Stimulated activated CD4-positive, alpha-beta T cell treated with anti-CD3 and anti-CD28 coated beads, TNF-alpha, amount 100 ng/mL, for 48 hours (primary cell): Measurements from ENCODE around the gene BLID.

Experiments
- DNase-seq, 3 donors: peaks; one replicate each; pipeline ENCODE4 v3.0.0-alpha.2; 2020; ENCODE audit warnings: low read depth in 3 of 3

The BLID gene

DNA sequence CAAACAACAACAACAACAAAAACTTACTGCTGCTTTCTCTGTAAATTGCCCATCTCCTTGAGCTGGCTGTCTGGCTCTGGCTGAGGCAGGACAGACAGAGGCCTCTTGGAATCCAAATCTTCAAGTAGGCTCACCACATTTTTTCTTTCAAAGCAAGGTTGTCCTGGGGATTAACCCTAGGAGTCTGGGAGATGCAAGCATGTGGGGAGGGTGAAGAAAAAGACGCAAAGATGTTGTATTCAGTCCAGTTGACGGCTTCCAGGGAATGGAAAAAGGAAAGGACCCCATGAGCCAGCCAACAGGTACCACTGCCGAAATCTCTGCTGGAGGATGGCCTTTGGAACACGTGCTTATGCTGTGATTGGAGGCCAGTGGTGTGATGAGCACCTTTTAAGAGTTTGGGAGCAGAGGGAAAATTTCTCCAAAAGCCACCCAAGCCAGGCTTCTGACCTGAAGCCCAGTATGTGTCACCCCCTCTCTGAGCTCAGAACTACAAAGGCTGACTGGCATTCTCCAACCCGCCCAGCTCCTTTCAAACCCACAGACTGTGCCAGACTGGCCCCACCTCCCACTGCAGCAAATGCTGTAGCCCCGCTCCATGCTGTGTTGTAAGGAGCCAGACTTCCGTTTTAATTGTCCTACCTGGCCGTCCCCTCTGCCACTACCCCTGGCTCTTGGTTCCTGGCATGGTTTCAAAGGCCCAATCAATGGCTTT is 10.8 kb downstream of the BLID start:
- no peak for DNase-seq

DNA sequence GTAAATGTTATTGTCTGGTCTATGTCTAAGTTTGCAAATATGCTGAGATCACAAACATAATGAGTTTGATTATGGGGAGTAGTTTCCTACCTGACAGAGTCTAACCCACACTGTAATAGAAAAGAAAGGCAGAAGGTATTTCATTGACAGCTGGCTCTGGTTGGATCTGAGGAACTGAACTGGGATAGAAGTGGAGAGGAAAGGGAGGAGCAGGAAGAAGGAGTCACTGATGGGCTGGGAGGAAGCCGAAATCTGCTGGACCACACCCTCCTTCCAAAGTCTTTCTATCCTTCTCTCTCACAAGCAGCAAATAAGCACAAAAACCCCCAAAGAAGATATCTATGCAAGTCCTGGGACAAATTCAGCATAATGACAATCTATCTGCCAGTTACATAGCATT is 11.7 kb downstream of the BLID start:
- DNase-seq: no peak

DNA sequence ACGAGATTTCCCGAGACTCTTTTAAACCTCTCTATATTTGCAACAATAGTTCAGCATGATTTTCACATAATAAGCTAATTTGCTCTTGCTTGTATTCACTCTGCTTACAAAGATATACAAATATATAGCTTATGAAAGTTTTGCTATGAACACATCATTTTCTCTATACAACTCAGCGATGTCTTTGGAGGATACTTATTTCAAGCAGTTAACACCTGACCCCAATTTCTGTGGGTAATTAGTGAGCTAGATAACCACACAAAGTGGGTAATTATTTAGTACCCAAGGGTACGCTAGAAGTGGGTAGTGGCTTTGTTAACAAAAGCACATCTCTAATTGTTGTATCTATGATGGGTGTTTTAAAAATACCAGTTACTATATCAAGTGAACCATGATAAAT is 12.3 kb downstream of the BLID start:
- no peak for DNase-seq

DNA sequence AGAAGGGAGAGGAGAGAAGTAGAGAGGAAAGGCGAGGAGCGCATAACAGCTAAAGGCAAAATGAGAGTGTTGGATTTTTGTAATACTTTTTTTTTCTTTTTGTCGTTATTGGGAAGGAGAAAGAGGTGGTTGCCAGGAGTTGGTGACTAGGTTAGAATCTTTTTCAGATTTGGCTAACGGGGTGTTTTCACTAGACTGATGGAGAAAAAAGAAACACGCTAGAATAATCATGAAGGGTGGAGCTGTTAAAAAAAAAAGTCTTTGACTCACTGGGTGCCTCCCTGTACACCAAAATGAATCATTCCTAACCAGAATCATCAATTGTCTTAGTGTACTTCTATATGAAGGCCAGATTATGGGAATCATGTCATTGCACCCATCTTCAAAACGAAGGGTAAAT is 12.7 kb downstream of the BLID start:
- DNase-seq: no peak

DNA sequence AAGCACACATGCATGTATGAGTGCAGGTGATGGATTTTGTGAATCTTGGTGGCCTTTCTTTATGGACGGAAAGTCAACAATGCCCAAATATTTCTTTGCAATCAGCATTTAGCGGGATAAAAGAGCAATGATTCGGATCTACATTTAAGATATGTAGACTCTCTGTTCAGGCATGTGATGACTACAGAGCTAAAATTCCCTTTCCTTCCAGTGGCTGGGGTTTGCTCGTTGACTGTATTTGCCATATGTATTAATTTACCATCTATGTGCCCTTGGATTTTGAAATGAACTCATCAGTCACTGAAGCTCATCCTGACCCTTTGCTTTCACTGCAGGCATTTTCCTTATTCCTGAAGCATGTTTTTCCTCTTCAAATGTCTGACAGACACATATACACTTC is 13.6 kb downstream of the BLID start:
- no peak for DNase-seq

DNA sequence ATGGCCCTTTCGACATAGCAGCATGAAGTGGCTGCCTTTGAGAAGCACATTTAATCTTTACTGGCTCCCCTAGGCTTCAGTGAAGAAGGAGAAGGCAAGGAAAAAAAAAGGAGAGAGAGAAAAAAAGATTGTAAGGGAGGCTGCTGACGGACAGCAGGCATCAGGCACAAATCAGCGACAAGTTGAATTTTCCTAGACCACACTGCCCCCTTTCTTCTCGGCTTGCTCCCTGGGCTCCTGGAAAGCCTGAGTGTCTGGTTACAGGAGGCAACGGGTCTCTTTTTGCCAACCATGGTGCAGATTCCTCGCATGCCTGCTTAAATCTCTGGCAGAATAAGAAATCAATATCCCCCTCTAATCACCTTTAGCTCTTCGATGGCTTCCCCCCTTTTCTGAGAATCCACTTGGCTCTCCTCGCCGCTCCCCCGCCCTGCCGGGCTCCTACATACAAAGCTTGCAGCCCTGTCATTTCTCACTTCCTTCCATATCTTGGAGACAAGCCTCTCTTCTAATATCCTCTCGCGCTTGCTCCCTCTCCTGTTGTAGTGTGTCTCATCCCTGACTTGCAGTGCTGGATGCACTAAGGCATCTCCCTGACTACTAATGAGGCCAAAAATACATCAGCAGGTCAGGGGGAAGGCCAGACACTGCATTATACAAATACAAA is 14.3 kb downstream of the BLID start:
- no peak for DNase-seq

DNA sequence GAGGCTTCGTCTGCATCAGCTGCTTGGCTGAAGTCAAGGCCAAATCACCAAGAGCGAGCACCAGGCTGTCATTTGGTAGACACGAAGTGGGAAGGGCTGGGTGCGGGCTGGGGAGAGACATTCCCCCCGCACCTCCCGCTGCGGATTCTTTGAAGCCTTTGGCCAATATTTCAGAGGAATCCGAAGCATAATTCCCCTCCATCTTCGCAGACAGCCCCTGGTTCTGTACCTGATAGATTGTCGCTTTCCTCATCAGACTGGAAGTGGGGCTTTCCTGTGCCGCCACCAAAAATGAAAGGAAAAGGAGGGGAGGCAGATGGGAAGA is 15.3 kb downstream of the BLID start:
- DNase-seq: no peak

DNA sequence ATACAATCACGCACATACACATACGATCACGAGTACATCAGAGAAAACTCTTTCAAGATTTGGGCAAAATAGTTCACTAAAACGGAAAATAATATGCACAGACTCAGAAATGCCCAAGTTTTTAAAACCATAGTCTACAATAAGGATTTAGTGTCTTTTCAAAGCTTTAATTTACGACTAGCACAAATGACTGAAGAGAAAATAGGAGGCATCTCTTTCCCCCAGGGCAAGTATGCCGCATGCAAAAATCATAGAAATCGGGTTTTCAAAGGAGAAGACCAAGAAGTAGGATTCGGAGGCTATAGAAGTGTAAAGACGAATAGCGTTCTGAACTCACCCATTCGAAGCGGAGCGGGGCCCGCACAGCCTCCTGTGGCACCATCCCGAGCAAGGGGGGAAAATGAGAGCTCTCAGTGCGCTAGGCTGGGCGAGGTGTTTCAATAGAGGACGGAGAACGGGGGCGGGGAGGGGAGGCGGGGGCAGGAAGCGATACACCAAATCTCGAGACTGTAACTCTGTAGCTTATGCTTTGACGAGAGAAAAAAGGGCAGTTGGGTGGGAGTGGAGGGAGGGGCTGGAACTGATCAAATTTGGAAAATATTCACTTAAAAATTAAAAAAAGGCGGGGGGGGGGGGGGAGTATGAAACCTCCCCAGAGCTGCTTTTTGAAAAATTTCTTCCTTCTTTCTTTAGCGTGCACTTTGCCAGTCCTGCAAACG is 15.8 kb downstream of the BLID start:
- no peak for DNase-seq

DNA sequence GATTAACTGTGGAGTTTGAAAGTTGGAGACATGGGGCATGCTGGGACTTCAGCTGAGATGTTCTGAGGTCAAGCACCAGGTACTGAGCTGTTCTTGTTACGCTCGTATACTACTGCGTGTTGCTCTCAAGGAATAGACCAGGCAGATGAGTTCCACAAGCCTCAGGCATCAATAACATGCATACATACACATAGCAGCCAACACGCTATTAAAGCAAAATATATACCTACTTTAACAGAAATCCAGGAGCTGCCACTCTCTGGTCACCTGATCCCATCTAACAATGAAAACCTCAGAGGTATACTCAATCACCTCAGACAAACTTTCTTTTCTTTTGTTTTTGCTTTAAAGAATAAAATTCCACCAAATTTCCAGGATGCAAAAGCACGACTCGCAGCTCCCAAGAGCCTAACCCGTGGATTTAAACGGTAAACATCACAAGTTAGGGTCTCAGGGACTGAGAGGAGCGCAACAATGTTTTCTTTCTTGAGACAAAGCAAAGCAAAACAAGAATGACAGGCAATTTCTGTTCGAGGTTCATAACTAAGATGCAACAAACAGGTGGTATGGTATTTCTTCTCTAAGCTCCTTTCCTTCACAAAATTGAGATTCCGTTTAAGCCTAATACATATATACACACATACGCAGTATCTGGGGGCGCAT is 16.5 kb downstream of the BLID start:
- DNase-seq: no peak

DNA sequence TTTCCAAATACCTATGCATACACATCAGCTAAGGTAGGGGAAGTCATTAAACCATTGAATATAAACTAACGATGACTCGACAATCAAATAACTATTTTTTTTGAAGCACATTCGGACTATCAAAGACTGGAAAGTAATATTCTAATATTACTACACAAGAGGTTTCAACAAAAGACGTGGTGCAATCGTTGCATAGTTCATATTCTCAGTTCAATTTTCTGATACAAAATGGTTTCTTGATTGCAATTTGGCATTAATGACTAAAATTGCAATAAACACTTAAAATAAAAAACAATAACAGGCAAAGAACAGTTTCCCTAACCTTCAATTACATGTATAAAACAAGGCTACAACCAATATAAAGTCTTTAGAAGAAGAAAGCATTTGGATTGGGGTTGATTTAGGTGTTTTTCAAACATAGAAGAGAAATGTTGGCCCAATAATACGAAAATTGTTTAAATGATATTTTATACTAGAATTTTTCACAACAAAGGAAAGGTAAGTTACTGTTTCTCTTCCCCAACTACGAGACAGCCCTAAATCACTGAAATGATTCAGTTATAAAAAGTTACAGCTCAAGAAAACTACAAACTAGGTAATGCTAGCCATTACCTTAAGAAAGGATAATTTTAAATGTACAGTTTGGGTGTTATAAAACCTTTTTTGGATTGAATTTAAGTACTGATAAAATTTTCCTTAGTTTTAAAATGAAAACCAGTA is 17.6 kb downstream of the BLID start:
- DNase-seq: no peak

DNA sequence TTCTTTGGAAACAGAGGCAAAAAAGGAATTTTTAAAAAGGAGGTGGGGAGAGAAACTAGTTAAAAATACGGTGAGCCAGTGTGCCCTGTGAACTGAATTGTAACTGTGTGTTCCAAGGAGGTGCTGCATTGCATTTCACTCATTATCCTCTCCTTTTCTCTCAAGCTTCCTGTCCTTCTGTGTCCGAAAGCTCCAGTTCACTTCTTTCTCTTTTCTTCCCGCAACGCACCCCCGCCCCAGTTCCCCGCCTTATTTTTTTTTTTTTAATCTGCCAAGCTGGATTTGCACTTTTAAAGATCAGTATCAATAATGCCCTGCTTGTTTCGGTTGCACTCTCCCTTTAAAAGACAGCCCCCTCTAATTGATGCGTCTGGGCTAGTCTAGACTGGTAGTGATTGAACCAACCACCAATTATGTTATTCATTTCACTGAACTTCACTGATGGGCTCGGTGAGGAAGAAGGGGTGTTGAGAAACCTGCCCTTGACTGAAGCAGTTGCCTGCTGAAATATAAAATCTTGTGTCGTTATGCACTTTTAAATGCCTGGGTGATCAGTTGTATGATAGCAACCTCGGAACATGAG is 18.5 kb downstream of the BLID start:
- DNase-seq: no peak

DNA sequence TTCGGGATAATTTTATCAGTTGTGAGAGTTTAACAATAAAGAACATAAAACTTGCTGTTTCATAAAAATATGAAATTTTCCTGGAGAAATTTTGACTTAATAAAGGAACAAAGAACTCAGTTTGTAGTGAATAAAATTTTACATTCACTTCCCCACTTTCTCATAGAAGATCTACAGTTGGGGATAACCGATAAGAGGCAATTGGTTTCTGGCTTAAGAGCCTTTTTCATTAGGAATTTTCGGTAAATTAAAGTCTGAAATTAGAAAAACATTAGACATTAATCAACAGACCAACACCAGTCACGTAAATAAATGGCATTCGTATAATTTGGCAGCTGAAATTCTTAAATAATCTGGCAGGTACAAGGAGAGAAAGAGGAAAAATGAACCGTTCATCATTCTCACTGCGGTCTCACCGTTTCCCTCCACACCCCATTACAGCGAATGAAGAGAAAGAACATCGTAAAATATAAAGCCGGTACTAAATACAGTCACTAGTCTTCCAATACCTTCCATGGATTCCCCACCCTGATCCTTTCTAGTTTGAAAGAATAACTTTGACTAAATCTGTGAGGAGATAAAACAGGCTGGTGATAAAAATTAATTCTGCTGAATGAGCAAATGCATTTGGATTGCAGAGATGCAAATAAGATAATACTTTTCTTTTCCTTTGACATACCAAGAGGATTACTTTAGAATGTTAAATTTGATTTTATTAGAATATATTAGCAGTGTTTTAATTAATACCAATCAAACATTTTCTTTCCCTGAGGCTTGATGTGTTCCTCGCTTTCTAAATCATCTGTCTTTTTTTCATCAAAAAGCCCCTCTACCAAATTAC is 19.5 kb downstream of the BLID start:
- DNase-seq: no peak

DNA sequence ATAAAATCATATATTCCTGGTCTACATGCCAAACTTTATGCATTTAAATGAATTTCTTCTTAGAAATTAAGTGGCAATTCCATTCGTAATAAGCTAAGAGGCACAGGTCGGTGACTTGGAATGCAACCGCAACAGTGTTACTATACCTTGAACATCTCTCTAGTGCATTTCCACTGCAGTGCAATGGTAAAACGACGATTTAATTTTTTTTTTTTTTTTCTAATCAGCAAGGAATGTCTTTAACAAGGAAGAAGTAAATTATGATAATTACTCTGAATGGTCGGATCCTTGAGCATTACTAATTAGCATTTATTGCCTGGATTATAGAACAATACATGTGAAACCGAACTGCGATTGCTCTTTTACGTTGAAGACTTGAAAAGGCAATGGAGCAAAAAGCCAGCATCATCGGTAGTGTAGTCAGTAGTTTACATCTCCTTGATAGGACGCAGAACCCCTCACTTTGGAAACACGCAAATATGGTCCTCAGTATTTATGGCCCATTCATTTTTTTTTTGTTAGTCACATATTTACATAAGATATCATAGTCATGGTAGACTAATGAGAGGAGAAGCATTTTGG is 20.2 kb downstream of the BLID start:
- DNase-seq: no peak

DNA sequence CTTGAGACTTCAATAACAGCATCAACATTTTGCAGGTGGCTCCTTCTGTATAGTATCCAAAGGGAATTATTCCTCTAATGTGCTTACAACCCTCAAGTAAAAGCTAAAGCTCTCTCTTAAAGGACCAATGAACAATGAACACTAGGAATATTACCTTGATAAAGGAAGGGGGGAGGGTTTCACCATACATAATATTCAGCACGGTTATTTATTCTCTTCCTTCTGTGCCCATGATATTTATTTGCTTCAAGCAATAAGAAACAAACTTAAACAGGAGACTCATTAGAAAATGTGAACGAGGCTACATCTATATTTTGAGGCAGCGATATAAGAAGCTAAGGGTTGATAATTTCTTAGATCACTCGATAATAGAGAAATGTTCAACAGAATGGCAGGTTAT is 21.2 kb downstream of the BLID start:
- no peak for DNase-seq

DNA sequence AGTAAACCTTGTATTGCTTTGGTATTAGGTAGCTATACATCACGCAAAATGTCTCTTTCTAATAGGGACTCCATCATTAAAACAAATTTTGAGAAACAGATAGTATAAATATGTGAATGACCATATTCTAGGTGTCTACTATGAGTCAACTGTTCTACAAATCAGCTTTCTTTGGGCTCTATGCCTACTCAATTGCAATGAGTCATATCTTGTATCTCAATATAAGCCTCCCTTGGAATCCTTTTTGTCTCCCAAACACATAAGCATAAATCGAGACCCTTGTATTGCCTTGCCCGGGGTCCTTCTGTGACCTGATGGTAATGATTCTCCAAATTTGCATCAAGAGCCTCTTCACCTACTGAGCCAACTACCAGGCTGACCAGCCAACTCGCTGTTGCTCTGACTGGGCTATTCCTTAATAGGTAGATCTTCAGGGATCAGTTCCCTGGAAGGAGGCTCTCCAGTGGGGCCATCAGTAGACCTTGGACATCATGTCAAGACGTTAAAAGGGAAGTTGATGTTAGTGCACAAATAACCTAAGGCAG is 22.2 kb downstream of the BLID start:
- no peak for DNase-seq

DNA sequence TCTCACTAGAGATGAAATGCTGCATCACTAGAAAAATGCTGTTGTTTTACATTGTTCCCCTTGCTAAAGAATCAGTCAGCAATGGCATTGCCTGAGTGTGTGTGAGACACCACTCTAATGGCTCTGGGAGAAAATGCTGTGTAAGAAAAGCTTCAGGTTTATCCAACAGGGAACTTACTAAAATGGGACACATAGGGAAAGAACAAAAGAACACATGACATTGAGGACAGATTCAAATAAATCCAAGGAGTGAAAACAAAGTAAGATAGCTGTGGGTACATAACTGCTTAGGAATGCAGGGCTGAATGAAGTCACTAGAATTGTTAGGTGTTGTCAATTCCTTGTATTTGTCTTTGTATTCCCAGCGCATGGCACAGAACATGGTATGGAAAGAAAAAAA is 24.2 kb downstream of the BLID start:
- DNase-seq: no peak

DNA sequence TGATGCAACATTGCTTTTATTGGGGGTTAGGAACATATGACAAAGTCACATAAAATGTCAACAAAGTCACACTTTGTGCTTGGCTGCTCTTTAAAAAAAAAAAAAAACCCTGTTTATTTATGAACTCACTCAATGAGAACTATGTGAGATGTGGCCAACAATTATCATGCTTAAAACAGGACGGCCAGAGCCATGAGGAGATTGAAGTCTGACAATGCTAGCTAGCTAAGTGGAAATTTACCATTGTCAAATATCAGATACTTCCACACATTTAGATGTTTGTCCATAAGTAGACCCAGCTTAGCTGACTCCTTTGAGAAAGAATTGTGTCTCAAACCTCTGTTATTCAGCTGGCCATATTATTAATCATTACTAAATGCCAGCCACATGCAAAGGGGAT is 26.9 kb downstream of the BLID start:
- no peak for DNase-seq

DNA sequence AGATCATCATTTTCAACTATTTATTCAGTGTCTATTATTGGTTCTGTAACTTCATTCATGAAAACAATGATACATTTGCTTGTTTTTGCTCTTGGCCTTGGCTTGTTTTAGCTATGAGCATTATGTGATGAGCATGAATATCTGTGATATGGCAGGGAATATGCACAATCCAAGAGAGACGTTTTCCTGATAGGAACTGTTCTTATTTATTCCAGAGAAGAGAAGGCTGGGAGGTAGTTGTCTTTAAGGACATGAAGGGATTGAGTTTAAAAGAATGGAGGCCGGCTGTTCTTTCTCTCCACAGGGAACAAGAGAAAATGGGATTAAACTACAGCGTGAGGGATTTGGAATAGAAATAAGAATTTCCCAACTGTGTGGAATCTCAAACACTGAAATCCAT is 30.3 kb downstream of the BLID start:
- DNase-seq: no peak

DNA sequence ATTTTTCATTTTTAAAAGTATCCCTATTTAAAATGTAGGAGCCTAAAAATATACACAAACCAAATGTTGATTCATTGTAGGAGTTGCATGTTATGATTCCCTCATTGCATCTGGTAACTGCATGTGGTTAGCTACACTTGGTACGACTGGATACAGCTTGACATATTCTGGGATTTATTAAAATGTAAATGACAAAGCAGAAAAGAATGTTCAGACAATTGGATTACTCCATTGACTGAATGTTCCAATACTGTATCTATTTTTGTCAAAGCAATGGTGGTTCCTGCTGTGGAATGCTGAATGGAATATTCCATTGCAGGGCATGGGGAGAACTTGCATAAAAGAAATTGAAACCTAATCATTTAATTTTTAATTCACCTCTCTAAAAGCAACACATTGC is 30.8 kb downstream of the BLID start:
- no peak for DNase-seq

DNA sequence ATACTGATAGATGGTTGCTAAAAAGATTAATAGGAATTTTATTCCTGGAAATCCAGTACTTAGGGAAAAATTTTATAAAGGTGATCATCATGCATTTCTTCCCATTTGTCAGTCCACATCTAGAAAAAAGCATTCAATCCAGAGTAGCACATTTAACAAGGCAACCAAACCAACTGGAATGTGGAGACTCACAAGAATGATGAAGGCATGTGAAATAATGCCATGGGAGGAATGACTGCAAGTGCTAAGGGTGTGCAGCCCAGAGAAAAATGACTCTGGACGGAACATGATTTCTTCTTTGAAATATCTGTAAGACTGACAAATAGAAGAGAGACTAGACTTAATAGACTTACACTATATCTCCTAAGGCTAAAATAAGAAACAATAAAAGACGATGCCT is 33.8 kb downstream of the BLID start:
- no peak for DNase-seq
